Neural cell (in vitro differentiated cells): ENCODE results near the gene ATG7. TPM values are rescaled to one million over a fixed set of nuclear protein-coding genes. Genes with fewer than 3 reads are reported as not detected.

Experiments
- H2AFZ ChIP-seq: fragments of 200-600, 300-800 bp; sonication (generic), shearing (Covaris generic); 2 replicates; pipeline ENCODE4 v1.6.0; 2014; ENCODE audit warnings: low read depth, mild to moderate bottlenecking, antibody characterized with exemption, low read length, moderate library complexity
- H3F3A ChIP-seq: fragments of 200-600 bp; shearing (Covaris generic); 2 replicates; pipeline ENCODE4 v1.6.1; 2016; ENCODE audit warnings: mild to moderate bottlenecking, moderate library complexity, mixed read lengths, antibody characterized with exemption, low read length; ENCODE audit not compliant: insufficient read depth, poor library complexity, severe bottlenecking
- H3K27ac ChIP-seq: fragments of 200-600, 300-800 bp; sonication (generic), shearing (Covaris generic); 2 replicates; pipeline ENCODE4 v1.5.1; 2014; ENCODE audit warnings: mild to moderate bottlenecking, low read length, moderate library complexity
- H3K27me3 ChIP-seq: fragments of 300-800, 200-600 bp; sonication (generic), shearing (Covaris generic); 2 replicates; pipeline ENCODE4 v1.6.0; 2014; ENCODE audit warnings: mild to moderate bottlenecking, low read depth, low read length, moderate library complexity; ENCODE audit not compliant: insufficient read depth
- H3K36me3 ChIP-seq: fragments of 300-800, 200-600 bp; sonication (generic), shearing (Covaris generic); 2 replicates; pipeline ENCODE4 v1.5.1; 2014; ENCODE audit warnings: mild to moderate bottlenecking, antibody characterized with exemption, low read length, moderate library complexity; ENCODE audit not compliant: insufficient read depth
- H3K4me2 ChIP-seq: fragments of 300-800, 200-600 bp; sonication (generic), shearing (Covaris generic); 2 replicates; pipeline ENCODE4 v1.6.0; 2014; ENCODE audit warnings: mild to moderate bottlenecking, low read length
- H3K4me3 ChIP-seq: fragments of 300-800, 200-600 bp; sonication (generic), shearing (Covaris generic); 2 replicates; pipeline ENCODE4 v1.5.1; 2014; ENCODE audit warnings: mild to moderate bottlenecking, low read length, moderate library complexity
- H3K79me2 ChIP-seq: fragments of 200-600 bp; shearing (Covaris generic); replicated peaks from 2 replicates; pipeline ENCODE4 v1.6.0; 2014; ENCODE audit warnings: mild to moderate bottlenecking, low read length, moderate library complexity; ENCODE audit not compliant: insufficient read depth
- H3K9ac ChIP-seq: fragments of 300-800, 200-600 bp; sonication (generic), shearing (Covaris generic); 2 replicates; pipeline ENCODE4 v1.6.1; 2016; ENCODE audit warnings: mild to moderate bottlenecking, low read length, mixed read lengths
- H3K9me2 ChIP-seq: fragments of 200-600 bp; shearing (Covaris generic); 2 replicates; pipeline ENCODE4 v1.6.1; 2016; ENCODE audit warnings: mild to moderate bottlenecking, low read length, mixed read lengths; ENCODE audit not compliant: insufficient read depth
- H3K9me3 ChIP-seq: fragments of 200-600, 300-800 bp; sonication (generic), shearing (Covaris generic); 2 replicates; pipeline ENCODE4 v1.6.1; 2016; ENCODE audit warnings: mild to moderate bottlenecking, mixed run types, low read length, moderate library complexity, mixed read lengths
- H4K20me1 ChIP-seq: fragments of 200-600 bp; shearing (Covaris generic); 2 replicates; pipeline ENCODE4 v1.6.1; 2016; ENCODE audit warnings: mild to moderate bottlenecking, mixed run types; ENCODE audit not compliant: insufficient read depth
- CTCF ChIP-seq: fragments of 450-650 bp; IDR thresholded peaks from 2 replicates; pipeline ENCODE4 v1.5.1; 2014; ENCODE audit warnings: antibody characterized with exemption, mild to moderate bottlenecking, moderate library complexity; ENCODE audit not compliant: poor library complexity, severe bottlenecking
- EP300 ChIP-seq: fragments of 450-650 bp; conservative IDR thresholded peaks from 2 replicates; pipeline ENCODE4 v1.6.1; 2014; ENCODE audit warnings: antibody characterized with exemption, mild to moderate bottlenecking, moderate library complexity; ENCODE audit not compliant: poor library complexity, severe bottlenecking
- EZH2 ChIP-seq: fragments of 200-600, 300-800 bp; shearing (Covaris generic), sonication (generic); IDR thresholded peaks from 2 replicates; pipeline ENCODE4 v1.6.1; 2014; ENCODE audit warnings: antibody characterized with exemption, low read length, borderline replicate concordance, mild to moderate bottlenecking; ENCODE audit not compliant: insufficient read depth, poor library complexity, severe bottlenecking
- MXI1 ChIP-seq: fragments of 450-650 bp; conservative IDR thresholded peaks from 2 replicates; pipeline ENCODE4 v1.6.1; 2014; ENCODE audit warnings: antibody characterized with exemption, mild to moderate bottlenecking; ENCODE audit not compliant: poor library complexity, severe bottlenecking
- POLR2AphosphoS5 ChIP-seq: IDR thresholded peaks from 2 replicates; pipeline ENCODE4 v1.6.1; 2012
- RAD21 ChIP-seq: fragments of 450-650 bp; conservative IDR thresholded peaks from 2 replicates; pipeline ENCODE4 v1.6.1; 2014; ENCODE audit warnings: antibody characterized with exemption, mild to moderate bottlenecking, moderate library complexity
- REST ChIP-seq: IDR thresholded peaks from 2 replicates; pipeline ENCODE4 v1.6.1; 2012; ENCODE audit warnings: borderline replicate concordance
- SMC3 ChIP-seq: fragments of 450-650 bp; conservative IDR thresholded peaks from 2 replicates; pipeline ENCODE4 v1.6.1; 2014; ENCODE audit warnings: antibody characterized with exemption, mild to moderate bottlenecking, moderate library complexity; ENCODE audit not compliant: poor library complexity
- TAF1 ChIP-seq: IDR thresholded peaks from 2 replicates; pipeline ENCODE4 v1.6.1; 2012; ENCODE audit warnings: low read depth
- polyA plus RNA-seq: library from polyadenylated mRNA; depleted of rRNA; stranded (reverse); fragments of >200 nt; gene quantifications from 2 replicates; pipeline ENCODE4 v1.2.3, GENCODE V29; 2014

The ATG7 gene
- polyA plus RNA-seq, 1 donor from 2014 or later, result 28.8 TPM

GRCh38 chr3:11364181-11364580, 92.0 kb downstream of the ATG7 start:
- Histone ChIP-seq H3K9me3 (no peaks in the 10 kb centered on the region), H3K4me3 (no peak overlapping the region), H3K4me2 (no peak overlapping the region), H3K36me3 (peaks cover 5% of the 10 kb centered on the region), H4K20me1 (no peaks in the 10 kb centered on the region), H3K9ac (no peak overlapping the region), H3K9me2 (no peaks in the 10 kb centered on the region), H3F3A (no peaks in the 10 kb centered on the region), H3K79me2 (no peaks in the 10 kb centered on the region), H3K27ac (no peak overlapping the region), H3K27me3 (peaks cover 3% of the 10 kb centered on the region), H2AFZ (no peak overlapping the region)
- TF ChIP-seq TAF1, result no peak
- TF ChIP-seq CTCF, result no peak
- no peak for TF ChIP-seq EZH2
- no peak for TF ChIP-seq EP300
- no peak for TF ChIP-seq SMC3
- no peak for TF ChIP-seq REST
- no peak for TF ChIP-seq MXI1
- no peak for TF ChIP-seq RAD21
- TF ChIP-seq POLR2AphosphoS5, result no peak

- TF ChIP-seq RAD21 (no peak), EP300 (no peak), MXI1 (no peak), REST (no peak), SMC3 (no peak), POLR2AphosphoS5 (no peak), TAF1 (no peak), EZH2 (no peak), CTCF (no peak)
- H3K27me3 ChIP-seq, result peaks cover 3% of the 10 kb centered on the region
- H3K4me2 ChIP-seq, result no peak overlapping the region
- no peak overlapping the region for H3K9ac ChIP-seq
- H3K79me2 ChIP-seq, result no peaks in the 10 kb centered on the region
- H3F3A ChIP-seq, result no peaks in the 10 kb centered on the region
- no peaks in the 10 kb centered on the region for H3K9me2 ChIP-seq
- peaks cover 5% of the 10 kb centered on the region for H3K36me3 ChIP-seq
- no peak overlapping the region for H3K4me3 ChIP-seq
- no peak overlapping the region for H3K27ac ChIP-seq
- no peak overlapping the region for H2AFZ ChIP-seq
- no peaks in the 10 kb centered on the region for H4K20me1 ChIP-seq
- H3K9me3 ChIP-seq, result no peaks in the 10 kb centered on the region
Measured at GRCh38 chr3:11367143-11367693, 95.0 kb downstream of the ATG7 start.
